ENCODE results near the gene PIP4K2A.

PIP4K2A gene

DNA sequence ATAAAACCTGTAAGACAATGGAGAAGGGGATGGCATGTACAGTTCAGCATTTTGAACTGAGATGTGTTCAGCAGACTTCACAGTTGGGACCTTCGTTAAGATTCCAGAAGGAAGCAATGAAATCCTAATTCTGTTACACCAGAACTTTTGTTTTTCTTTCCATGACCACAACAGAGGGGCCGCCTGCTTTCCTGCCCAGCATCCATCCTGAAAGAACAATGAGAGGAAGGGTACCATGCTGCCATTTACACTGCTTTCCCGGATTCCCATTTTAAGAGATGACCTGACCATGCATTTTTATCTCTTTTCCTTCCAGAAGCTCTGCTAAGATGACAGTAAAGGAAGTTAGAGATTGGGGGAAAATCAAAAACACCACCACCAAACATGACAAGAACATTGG, 92.7 kb downstream of the PIP4K2A start:
- H2BK5ac ChIP-seq (ENCODE audit: low read length) = no peak overlapping the region
- no peak overlapping the region for H4K5ac ChIP-seq (ENCODE audit: low read length)
- peaks cover 3% of the 10 kb centered on the region for H3K4me1 ChIP-seq (ENCODE audit: control insufficient read depth, low read depth, low read length)
- H3K79me1 ChIP-seq (ENCODE audit: low read length) = peaks cover 4% of the 10 kb centered on the region
- no peak overlapping the region for H2AK5ac ChIP-seq (ENCODE audit: low read length)
- no peak overlapping the region for H3K9ac ChIP-seq (ENCODE audit: low read length)
- H3K79me2 ChIP-seq (ENCODE audit: control insufficient read depth, insufficient read depth, low read length) = peaks cover 6% of the 10 kb centered on the region
- H3K27ac ChIP-seq (ENCODE audit: low read depth, low read length) = no peak overlapping the region
- H3K4me2 ChIP-seq (ENCODE audit: low read length) = no peak overlapping the region
- H3K18ac ChIP-seq (ENCODE audit: low read length) = no peak overlapping the region
- no peak overlapping the region for H4K8ac ChIP-seq (ENCODE audit: low read depth, low read length)
- no peaks in the 10 kb centered on the region for H3K36me3 ChIP-seq (ENCODE audit: control insufficient read depth, insufficient read depth, low read length)
- H3K56ac ChIP-seq (ENCODE audit: low read length) = no peak overlapping the region
- no peak for DNase-seq
- H3K23ac ChIP-seq (ENCODE audit: low read length) = no peak overlapping the region
- no CpG with 5 or more reads among the region's 3 CpGs for WGBS (ENCODE audit: extremely low coverage, insufficient coverage, low lambda C conversion rate)
- H2BK15ac ChIP-seq (replicated peaks; ENCODE audit: low read depth) = no peak overlapping the region
- no peak overlapping the region for H2BK120ac ChIP-seq (ENCODE audit: low read depth, low read length)
- no peaks in the 10 kb centered on the region for H3K27me3 ChIP-seq (ENCODE audit: insufficient read depth, low read length, poor library complexity)
- H3K4ac ChIP-seq (ENCODE audit: low read depth, low read length) = no peak overlapping the region
- H3K4me3 ChIP-seq (ENCODE audit: low read length) = no peak overlapping the region

DNA sequence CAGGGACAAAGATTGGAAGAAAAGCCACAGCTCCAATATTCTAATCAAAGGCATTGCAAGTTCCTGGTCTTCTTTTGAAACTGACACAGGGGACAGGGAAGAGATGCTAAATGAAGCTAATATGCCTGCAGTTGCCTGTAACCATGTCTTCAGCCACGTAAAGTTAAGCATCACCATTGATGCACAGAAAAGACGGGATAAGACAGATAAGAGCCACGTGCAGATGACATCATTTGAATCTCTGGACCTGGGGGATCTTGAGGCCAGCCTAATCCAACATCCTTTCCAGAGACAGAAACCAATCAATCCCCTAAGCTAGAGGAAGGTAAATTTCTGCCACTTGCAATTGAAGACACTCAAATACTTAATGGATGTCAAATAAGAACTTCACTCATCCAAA, 93.4 kb downstream of the PIP4K2A start:
- Histone ChIP-seq H3K4ac (ENCODE audit: low read depth, low read length) (no peak overlapping the region), H2BK5ac (ENCODE audit: low read length) (no peak overlapping the region), H3K27me3 (ENCODE audit: insufficient read depth, low read length, poor library complexity) (no peaks in the 10 kb centered on the region), H3K56ac (ENCODE audit: low read length) (no peak overlapping the region), H4K5ac (ENCODE audit: low read length) (no peak overlapping the region), H3K79me2 (ENCODE audit: control insufficient read depth, insufficient read depth, low read length) (peaks cover 6% of the 10 kb centered on the region), H3K4me2 (ENCODE audit: low read length) (no peak overlapping the region), H3K23ac (ENCODE audit: low read length) (no peak overlapping the region), H4K8ac (ENCODE audit: low read depth, low read length) (no peak overlapping the region), H3K9ac (ENCODE audit: low read length) (no peak overlapping the region), H3K18ac (ENCODE audit: low read length) (no peak overlapping the region), H3K27ac (ENCODE audit: low read depth, low read length) (no peak overlapping the region), H3K36me3 (ENCODE audit: control insufficient read depth, insufficient read depth, low read length) (no peaks in the 10 kb centered on the region), H2BK120ac (ENCODE audit: low read depth, low read length) (no peak overlapping the region), H3K4me1 (ENCODE audit: control insufficient read depth, low read depth, low read length) (peaks cover 6% of the 10 kb centered on the region), H3K79me1 (ENCODE audit: low read length) (peaks cover 4% of the 10 kb centered on the region), H2AK5ac (ENCODE audit: low read length) (no peak overlapping the region), H3K4me3 (ENCODE audit: low read length) (no peak overlapping the region), H2BK15ac (replicated peaks; ENCODE audit: low read depth) (no peak overlapping the region)
- no CpG with 5 or more reads among the region's 3 CpGs for WGBS (ENCODE audit: extremely low coverage, insufficient coverage, low lambda C conversion rate)
- no peak for DNase-seq

DNA sequence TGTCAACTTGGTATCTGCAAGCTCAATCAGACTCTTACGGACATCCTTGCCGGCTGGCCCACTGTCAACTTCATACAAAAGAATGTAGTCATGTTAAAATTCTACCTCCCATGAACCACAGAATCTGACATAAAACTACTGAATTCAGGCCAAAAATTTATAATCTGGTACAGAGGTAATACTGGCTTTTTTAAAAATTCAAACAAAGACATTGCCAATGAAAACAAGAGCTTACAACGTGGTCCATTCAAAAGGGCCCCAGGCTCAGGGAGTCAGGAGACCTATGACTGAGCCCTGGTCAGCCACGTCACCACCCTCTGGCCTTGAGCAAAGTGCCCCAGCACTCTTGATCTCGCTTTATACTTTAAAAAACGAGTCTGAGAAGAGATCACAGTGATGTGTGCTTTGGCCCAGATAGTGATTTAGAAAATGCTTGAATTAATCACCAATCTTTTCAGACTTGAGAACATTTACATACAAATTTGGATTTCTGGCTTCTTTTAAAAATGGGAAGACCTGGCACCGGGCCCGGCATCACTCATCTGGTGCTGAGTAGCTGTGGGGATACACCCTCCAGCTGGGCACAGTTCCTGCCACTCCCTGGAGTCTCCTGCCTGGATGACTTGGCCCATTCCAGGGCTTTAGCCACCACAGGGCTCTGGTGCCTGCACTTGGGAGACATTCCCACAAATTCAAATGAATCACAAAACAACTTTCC, 94.1 kb downstream of the PIP4K2A start:
- H3K27ac ChIP-seq (ENCODE audit: low read depth, low read length) = no peak overlapping the region
- H3K4me3 ChIP-seq (ENCODE audit: low read length) = no peak overlapping the region
- no peak overlapping the region for H4K5ac ChIP-seq (ENCODE audit: low read length)
- no peak overlapping the region for H2BK120ac ChIP-seq (ENCODE audit: low read depth, low read length)
- no peak overlapping the region for H2BK5ac ChIP-seq (ENCODE audit: low read length)
- no peak overlapping the region for H2AK5ac ChIP-seq (ENCODE audit: low read length)
- no peaks in the 10 kb centered on the region for H3K27me3 ChIP-seq (ENCODE audit: insufficient read depth, low read length, poor library complexity)
- no peak overlapping the region for H4K8ac ChIP-seq (ENCODE audit: low read depth, low read length)
- peaks cover 6% of the 10 kb centered on the region for H3K79me2 ChIP-seq (ENCODE audit: control insufficient read depth, insufficient read depth, low read length)
- H2BK15ac ChIP-seq (replicated peaks; ENCODE audit: low read depth) = no peak overlapping the region
- no peak overlapping the region for H3K18ac ChIP-seq (ENCODE audit: low read length)
- peaks cover 8% of the 10 kb centered on the region for H3K4me1 ChIP-seq (ENCODE audit: control insufficient read depth, low read depth, low read length)
- peaks cover 4% of the 10 kb centered on the region for H3K79me1 ChIP-seq (ENCODE audit: low read length)
- H3K4ac ChIP-seq (ENCODE audit: low read depth, low read length) = no peak overlapping the region
- H3K56ac ChIP-seq (ENCODE audit: low read length) = no peak overlapping the region
- DNase-seq = no peak
- no peak overlapping the region for H3K23ac ChIP-seq (ENCODE audit: low read length)
- no peaks in the 10 kb centered on the region for H3K36me3 ChIP-seq (ENCODE audit: control insufficient read depth, insufficient read depth, low read length)
- WGBS (ENCODE audit: extremely low coverage, insufficient coverage, low lambda C conversion rate) = no CpG with 5 or more reads among the region's 8 CpGs
- H3K9ac ChIP-seq (ENCODE audit: low read length) = no peak overlapping the region
- H3K4me2 ChIP-seq (ENCODE audit: low read length) = no peak overlapping the region

DNA sequence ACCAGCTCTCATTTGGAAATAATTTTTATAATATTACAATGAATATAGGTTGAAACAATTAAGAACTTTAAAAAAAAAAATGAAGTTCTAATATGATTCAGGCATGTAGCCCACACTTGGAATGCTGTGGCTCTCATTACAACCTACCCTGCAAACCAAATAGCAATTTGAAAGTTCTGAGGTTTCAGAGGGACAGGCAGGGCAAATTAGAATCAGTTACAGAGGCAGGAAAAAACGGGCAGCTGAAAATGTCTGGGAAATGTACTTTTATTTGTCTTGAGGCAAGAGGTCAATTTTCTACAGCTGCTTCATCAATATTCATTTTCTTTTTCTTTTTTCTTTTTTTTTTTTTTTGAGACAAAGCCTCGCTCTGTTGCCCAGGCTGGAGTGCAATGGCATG, 95.3 kb downstream of the PIP4K2A start:
- no peak overlapping the region for H4K8ac ChIP-seq (ENCODE audit: low read depth, low read length)
- no peak overlapping the region for H2BK120ac ChIP-seq (ENCODE audit: low read depth, low read length)
- H4K5ac ChIP-seq (ENCODE audit: low read length) = no peak overlapping the region
- no peak overlapping the region for H3K4me3 ChIP-seq (ENCODE audit: low read length)
- H3K56ac ChIP-seq (ENCODE audit: low read length) = no peak overlapping the region
- H3K27ac ChIP-seq (ENCODE audit: low read depth, low read length) = no peak overlapping the region
- H3K23ac ChIP-seq (ENCODE audit: low read length) = no peak overlapping the region
- no peak overlapping the region for H3K4ac ChIP-seq (ENCODE audit: low read depth, low read length)
- no peaks in the 10 kb centered on the region for H3K27me3 ChIP-seq (ENCODE audit: insufficient read depth, low read length, poor library complexity)
- no peak overlapping the region for H3K9ac ChIP-seq (ENCODE audit: low read length)
- DNase-seq = no peak
- WGBS (ENCODE audit: extremely low coverage, insufficient coverage, low lambda C conversion rate) = no CpG with 5 or more reads among the region's 2 CpGs
- H2AK5ac ChIP-seq (ENCODE audit: low read length) = no peak overlapping the region
- no peak overlapping the region for H2BK15ac ChIP-seq (replicated peaks; ENCODE audit: low read depth)
- H3K4me1 ChIP-seq (ENCODE audit: control insufficient read depth, low read depth, low read length) = peaks cover 8% of the 10 kb centered on the region
- no peak overlapping the region for H3K18ac ChIP-seq (ENCODE audit: low read length)
- no peak overlapping the region for H2BK5ac ChIP-seq (ENCODE audit: low read length)
- H3K36me3 ChIP-seq (ENCODE audit: control insufficient read depth, insufficient read depth, low read length) = no peaks in the 10 kb centered on the region
- H3K79me2 ChIP-seq (ENCODE audit: control insufficient read depth, insufficient read depth, low read length) = peaks cover 6% of the 10 kb centered on the region
- H3K79me1 ChIP-seq (ENCODE audit: low read length) = peaks cover 4% of the 10 kb centered on the region
- H3K4me2 ChIP-seq (ENCODE audit: low read length) = no peak overlapping the region

DNA sequence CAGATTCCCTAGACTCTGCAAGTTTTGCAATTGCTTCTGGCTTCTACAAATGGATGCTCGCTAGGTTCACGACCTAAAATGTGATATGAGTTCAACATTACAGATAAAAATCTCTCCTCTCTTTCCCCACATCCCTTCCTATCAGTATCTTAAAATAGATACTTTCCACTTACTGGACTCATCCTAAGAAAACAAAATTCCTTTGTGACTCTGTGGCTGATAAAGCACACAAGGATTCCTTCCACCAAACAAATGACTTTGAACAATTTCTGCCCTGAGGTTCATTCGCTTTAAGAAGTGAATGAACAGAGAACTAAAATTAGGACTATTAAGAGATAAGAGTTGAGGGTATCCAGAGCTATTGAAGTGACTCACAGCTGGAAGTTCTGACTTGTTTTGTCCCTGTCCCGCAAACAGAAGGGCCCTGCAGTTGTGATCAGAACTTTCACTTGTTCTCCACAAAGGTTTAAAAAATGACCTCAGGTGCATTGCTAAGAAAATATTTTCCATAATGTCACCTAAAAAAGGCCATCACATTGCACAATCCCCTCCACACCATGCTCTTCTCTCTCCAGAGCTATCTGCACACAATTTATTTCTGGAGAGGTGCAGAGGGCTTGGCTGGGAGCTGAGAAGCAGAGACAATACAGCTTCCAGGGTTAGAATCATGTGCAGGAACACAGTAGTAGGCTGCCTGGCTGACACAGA, 96.1 kb downstream of the PIP4K2A start:
- WGBS (ENCODE audit: extremely low coverage, insufficient coverage, low lambda C conversion rate) = no CpG with 5 or more reads among the region's 4 CpGs
- Histone ChIP-seq H3K56ac (ENCODE audit: low read length) (peak overlapping the region; percentile 56), H2BK120ac (ENCODE audit: low read depth, low read length) (no peak overlapping the region), H2AK5ac (ENCODE audit: low read length) (no peak overlapping the region), H4K5ac (ENCODE audit: low read length) (no peak overlapping the region), H2BK5ac (ENCODE audit: low read length) (no peak overlapping the region), H3K4me2 (ENCODE audit: low read length) (no peak overlapping the region), H3K36me3 (ENCODE audit: control insufficient read depth, insufficient read depth, low read length) (no peaks in the 10 kb centered on the region), H3K9ac (ENCODE audit: low read length) (no peak overlapping the region), H3K79me1 (ENCODE audit: low read length) (peaks cover 2% of the 10 kb centered on the region), H3K4me1 (ENCODE audit: control insufficient read depth, low read depth, low read length) (peaks cover 12% of the 10 kb centered on the region), H2BK15ac (replicated peaks; ENCODE audit: low read depth) (no peak overlapping the region), H4K8ac (ENCODE audit: low read depth, low read length) (no peak overlapping the region), H3K4ac (ENCODE audit: low read depth, low read length) (no peak overlapping the region), H3K27ac (ENCODE audit: low read depth, low read length) (no peak overlapping the region), H3K27me3 (ENCODE audit: insufficient read depth, low read length, poor library complexity) (no peaks in the 10 kb centered on the region), H3K79me2 (ENCODE audit: control insufficient read depth, insufficient read depth, low read length) (peaks cover 4% of the 10 kb centered on the region), H3K4me3 (ENCODE audit: low read length) (no peak overlapping the region), H3K18ac (ENCODE audit: low read length) (no peak overlapping the region), H3K23ac (ENCODE audit: low read length) (no peak overlapping the region)
- no peak for DNase-seq
